Right kidney (tissue), 1 donor: ENCODE data around the gene POLR2L.

Experiments
- DNase-seq: peaks from one replicate; pipeline ENCODE4 v3.0.0-alpha.2; 2016

The POLR2L gene

DNA sequence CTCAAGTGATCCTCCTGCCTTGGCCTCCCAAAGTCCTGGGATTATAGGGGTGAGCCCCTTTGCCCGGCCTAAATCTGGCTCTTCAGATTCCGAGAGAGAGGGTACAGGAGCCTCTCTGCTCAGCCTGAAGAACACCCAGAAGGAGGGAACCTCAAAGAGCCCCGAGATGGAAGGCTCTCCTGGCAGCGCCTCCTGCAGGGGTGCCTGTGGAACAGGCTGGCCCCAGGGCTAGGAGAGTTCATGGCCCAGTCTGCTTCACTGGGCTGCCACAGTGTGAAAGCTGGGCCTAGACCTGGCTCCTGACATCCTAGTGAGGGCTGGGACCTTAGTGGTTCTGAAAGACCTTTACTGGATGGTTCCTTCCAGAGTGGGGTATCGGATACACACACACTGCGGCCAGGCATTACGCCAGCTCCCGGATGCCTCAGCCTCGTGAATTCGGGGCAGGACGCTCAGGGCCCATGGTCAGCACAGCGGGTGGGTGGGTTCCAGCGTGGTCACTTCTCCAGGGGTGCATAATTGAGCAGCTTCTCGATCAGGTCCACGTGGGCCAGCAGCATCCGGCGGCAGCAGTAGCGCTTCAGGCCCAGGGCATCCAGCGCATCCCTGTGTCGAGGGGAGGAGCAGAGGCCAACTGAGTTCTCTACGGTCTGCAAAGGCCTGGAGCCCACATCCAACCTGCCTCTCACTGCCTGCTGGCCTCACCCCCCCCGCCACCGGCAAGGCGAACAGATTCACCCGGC is 2.3 kb downstream of the POLR2L start:
- DNase-seq: no peak

DNA sequence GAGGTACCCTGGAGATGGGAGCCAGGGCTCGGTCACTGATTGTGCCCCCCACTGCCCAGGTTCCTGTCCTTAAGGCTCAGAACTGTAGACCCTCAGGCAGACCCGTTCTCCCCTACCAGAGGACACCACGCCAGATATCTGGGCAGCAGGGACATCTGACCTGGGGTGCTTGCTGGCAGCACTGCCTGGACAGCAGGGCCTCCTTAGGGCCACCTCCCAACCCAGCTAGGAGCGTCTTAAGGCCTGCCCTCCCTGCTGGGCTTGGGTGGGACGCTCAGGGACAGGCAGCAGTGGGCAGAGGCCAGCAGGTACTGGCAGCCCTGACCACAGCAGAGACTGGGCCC is 3.1 kb downstream of the POLR2L start:
- DNase-seq: no peak

DNA sequence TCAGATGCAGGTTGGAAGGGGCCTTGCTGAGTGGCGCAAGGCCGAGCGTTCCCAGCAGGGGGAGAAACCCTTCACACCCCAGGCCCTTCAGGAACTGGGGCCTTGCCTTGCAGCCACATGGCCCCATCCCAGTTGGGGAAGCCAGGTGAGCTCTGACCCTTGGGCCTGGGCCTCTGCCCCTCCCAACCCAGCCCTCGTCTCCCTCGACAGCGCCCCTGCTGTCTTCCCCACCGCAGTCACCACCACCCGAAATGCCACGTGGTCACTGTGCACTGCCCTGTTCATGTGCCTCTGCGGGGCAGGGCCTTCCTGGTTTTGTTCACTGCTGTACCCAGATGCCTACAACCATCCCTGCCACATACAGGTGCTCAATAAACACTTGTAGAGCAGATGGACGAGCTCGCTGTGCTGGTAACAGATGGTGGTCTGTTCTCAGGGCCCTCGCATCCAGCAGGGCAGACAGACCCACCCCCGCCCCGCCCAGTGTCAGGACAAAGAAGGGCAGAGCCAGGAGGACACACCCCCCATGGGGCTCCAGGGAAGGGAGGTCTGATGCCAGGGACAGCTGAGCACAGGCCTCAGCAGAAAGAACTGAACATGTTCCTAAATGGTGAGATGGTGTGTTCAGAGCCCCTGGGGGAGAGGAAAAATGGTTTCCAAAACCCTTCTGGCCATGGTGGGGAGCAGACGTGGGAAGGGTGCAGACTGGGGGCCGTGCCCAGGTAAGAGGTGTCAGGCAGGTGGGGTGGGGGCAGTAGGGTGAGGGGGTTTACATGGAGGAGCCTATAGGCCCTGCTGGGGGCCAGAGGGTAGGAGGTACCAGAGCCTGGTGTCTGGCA is 3.7 kb downstream of the POLR2L start:
- no peak for DNase-seq

DNA sequence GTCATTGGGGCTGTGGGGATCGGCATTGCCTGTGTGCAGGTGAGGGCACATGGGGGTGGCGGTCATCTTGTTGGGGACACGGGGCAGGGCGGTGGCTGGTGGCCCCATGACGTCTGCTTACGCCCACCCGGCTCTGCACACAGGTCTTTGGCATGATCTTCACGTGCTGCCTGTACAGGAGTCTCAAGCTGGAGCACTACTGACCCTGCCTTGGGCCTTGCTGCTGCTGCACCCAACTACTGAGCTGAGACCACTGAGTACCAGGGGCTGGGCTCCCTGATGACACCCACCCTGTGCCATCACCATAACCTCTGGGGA is 4.4 kb downstream of the POLR2L start:
- no peak for DNase-seq

DNA sequence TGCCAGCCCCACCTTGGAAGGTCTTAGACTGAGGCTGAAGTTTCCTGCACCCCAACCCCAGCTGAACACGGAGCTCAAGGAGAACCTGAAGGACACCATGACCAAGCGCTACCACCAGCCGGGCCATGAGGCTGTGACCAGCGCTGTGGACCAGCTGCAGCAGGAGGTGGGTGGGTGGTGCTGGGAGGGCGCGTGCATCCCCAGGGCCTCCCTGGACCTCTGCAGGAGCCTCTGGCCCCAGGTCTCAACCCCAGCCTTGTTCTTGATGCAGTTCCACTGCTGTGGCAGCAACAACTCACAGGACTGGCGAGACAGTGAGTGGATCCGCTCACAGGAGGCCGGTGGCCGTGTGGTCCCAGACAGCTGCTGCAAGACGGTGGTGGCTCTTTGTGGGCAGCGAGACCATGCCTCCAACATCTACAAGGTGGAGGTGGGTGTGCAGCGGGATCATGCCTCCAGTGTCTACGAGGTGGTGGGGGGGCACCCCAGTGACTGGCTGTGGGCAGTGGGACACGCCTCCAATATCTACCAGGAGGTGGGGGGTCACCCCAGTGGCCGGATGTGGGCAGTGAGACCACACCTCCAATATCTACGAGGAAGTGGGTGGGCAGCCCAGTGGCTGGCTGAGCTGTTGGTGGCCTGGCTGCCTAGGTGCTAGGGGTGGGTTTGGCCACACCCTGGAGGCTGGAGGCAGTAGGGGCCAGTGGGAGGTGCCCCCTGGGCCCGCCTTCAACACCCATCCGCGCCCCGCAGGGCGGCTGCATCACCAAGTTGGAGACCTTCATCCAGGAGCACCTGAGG is 4.9 kb downstream of the POLR2L start:
- no peak for DNase-seq

DNA sequence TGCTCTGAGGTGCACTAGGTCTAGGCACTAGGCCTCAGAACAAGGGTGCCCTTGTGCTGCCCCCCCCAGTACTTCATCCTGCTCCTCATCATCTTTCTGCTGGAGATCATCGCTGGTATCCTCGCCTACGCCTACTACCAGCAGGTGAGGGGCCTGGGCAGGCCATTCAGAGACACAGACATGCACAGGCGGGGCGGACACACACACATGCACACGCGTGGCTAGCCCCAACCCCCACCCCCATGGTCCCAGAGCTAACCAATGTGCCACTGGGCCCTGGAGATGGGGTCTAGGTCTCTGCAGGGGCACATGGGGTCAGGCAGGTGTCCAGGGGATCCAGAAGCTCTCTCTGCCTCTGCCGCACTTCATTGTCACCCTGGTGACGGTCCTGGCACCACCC is 5.6 kb downstream of the POLR2L start:
- no peak for DNase-seq

DNA sequence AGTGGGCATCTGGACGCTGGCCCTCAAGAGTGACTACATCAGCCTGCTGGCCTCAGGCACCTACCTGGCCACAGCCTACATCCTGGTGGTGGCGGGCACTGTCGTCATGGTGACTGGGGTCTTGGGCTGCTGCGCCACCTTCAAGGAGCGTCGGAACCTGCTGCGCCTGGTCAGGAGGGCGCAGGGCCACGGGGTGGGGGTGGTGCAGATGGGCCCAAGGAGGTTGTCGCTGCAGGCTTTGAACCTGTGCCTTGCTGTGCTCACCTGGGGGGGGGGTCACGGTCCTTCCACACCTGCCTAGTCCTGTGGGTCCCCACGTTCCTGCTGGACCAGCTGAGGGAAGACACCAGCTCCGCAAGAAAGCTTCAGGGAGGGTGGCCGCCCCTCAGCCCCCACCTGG is 6.1 kb downstream of the POLR2L start:
- no peak for DNase-seq

DNA sequence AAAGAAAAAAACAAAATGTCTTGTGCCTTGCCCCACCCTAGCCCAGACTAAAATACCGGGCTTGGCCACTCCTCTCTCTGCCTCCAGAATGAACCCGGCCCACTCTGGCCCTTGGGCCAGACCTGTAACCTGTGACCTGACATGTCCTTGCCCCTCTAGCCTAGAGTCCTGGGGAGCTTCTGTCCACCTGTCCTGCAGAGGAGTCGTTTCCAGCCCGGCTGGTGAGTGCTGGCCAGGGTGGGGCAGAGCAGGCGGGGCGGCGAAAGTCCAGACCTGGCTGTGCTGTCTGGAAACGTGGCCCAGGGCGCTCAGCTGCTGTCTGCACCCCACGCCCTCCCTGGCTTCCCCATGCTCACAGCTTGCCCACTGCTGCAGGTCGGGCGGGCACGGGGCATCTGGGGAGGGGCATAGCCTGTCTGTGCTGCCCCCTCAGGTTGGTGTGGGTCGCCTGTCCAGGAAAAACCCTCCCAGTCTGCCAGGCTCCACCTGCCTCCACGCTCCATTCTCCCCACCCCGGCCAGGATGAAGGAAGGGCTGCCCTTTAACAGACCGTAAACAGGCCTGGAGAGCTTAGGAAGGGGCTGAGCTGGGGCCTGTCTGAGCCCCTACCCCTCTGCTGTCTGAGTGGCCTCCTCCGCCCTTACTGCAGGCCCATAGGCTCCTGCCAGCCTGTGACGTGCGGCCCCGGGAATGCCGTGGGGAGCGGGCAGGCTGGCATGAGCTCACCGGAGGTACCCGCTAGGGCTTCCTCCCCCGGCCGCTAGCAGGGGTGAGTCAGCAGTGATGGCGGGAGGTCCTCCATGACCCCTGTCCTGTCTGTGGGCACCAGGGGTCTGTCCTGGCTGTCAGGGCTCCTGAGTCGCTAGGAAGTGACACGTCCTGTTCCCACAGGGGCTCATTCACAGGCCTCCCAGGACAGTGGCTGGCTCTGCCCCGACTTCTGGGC is 7.7 kb downstream of the POLR2L start:
- peak; percentile 67 for DNase-seq

DNA sequence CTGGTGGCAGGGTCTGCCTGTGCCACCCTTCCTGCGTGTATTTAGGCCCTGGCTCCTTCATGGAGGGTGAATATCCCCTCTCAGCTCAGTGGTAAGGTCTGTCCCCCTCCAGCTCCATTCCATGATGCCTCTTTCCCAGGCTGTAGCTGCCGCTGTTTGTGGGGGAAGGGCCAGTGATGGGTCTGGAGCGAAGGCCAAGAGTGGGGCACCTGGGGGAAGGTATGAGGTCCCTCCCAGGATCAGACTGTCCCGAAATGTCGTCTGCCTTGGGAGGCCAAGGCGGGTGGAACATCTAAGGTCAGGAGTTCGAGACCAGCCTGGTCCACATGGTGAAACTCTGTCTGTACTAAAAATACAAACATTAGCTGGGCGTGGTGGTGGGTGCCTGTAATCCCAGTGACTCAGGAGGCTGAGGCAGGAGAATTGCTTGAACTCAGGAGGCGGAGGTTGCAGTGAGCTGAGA is 8.4 kb downstream of the POLR2L start:
- DNase-seq: no peak

DNA sequence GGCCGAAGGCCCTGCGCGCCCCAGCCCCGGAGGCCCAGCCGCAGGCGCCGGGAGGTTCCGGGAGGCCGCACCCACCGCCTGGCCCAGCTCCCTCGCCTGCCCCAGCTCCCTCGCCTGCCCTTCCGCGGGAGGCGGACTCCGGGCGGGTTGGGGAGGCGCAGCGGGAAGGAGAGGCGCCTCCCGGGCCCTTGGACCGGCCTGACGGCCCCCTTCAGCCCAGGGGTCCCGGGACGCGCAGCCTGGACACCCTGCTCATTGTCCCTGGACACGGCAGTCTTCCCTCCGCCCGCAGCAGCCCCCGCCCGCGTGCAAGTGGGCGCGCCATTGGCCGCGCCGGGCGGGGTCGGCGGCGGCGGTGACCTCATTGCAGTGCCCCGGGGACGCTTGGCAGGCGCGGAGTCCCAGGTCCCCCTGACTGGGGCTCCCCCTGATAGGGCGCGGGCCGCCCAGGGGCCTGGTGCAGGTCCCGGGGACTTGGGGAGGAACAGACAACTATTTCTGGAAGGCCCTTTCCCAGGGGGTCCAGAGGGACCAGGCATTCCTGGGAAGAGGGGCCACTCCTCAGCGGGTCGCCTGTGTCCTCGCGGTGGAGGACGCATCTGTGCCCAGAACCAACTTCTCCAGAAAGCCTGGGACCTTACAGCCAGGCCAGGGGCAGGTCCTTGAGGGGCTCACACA is 9.1 kb downstream of the POLR2L start:
- DNase-seq: peak; percentile 82

DNA sequence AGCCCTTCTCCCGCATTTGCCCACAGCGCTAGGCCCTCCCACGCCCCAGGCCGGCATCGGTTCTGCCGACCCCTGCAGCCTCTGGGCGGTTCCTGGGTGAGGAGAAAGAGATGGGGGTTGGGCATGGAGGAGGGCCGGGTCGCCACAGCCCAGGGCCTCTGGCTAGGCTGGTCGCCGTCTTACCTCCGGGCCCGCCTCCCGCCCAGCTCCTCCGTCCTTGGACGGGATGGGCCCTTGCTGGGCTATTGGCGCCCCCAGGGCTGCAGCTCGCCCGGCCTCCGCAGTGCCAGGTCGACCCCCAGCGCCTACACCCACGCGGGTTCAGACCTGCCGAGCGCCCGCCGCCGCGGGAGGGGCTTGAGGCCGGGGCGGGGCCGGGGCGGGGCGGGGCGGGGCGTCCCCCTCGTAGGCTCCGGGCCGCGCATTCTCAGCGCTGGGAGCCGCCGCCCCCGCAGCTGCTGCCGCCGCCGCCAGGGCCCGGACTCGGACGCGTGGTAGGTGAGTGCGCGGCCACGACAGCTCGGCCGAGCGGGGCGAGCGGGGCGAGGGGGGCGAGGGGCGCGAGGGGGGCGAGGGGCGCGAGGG is 9.7 kb downstream of the POLR2L start, which contains the start of gene CD151:
Gene CD151, plus strand, starts transcription at position 424 of the 585 bp plus-strand sequence. CDS start 3,118 bp downstream, outside the sequence.
- peak; percentile 85 for DNase-seq

DNA sequence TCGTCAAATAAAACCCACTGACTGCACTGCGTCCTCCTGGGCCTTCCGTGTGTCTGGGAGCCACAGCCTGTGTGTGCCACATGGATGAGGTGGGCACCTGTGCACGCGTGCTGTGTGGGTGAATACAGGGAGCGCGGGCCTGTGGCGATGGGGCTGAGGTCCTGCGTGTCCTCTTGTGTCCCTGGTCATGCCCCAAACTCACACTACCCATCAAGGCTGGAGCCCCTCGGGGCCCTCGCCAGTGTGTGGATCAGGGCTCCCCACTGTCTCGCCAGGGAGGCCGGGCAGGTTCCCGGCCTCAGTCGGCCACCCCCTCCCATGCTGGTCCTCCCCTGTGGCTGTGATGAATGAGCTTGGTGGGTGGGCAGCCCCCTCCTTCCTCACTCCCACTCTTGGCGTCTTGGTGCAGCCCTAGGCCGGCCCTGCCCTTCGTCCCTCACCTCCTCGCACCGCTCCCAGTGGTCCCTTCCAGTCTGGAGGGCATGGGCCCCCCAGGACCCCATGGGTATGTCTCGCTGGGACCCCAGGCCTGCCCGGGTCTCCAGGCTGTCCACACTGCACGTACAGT is 10.3 kb downstream of the POLR2L start:
- no peak for DNase-seq

DNA sequence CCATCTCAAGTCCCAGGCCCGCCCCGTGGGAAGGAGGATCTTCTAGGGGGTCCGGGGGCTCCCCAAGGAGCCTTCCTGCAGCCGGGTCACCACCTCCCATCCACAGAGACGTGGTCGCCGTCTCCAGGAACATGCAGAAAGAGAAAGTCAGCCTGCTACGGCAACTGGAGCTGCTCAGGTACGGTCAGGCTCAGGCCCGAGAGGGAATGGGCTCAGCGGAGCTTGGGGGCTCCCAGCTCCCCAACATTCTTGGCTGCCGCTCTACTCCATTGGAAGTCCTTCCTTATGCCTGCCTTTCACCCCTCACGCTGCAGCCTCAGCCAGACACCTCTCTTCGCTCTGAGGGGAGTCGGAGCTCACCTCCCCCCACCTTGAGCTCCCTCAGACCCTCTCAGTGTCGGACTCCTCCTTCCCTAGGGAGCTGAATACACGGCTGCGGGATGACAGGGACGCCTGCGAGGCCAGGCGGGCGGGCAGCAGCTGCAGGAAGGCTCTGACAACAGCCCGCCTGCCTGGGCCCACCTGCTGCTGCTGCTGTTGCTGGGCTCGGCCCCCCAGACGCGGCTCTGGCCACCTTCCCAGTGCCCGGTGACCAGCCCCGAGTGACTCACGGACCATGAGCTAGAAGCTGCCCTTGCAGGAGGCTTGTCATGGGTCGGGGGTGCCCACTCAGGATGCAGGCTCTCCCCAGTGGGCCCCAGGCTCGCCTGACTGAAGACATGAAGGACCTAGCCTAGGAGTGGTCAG is 11.0 kb downstream of the POLR2L start:
- DNase-seq: no peak

DNA sequence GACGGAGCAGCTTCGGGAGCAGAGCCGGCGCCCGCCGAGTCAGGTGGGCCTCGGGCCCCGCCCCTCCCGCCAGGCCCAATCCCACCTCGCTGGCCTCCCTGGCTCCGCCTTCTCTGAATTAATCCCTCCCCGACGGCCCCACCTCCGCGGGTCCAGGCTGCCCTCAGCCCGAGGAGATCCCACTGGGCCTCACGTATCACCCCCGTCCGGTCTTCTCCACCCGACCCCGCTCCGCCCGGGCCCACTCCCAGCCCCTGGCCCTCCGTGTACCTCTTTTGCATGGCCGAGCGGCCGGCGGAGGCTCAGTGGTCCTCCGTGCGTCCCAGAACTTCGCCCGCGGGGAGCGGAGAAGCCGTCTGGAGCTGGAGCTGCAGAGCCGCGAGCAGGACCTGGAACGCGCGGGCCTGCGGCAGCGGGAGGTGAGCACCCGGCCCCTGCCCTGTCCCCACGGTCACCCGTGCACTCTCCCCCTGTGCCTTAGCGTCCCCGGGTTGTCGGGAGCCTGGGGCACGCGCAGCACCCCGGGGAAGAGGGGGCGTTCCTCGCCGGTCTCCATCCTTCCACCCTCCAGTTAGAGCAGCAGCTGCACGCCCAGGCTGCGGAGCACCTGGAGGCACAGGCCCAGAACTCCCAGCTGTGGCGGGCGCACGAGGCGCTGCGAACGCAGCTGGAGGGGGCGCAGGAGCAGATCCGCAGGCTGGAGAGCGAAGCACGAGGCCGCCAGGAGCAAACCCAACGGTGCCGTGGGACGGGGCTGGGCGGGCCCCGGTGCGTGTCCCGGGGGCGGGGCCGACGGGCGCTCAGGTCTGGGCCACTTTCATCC is 11.8 kb downstream of the POLR2L start:
- DNase-seq: peak; percentile 83

DNA sequence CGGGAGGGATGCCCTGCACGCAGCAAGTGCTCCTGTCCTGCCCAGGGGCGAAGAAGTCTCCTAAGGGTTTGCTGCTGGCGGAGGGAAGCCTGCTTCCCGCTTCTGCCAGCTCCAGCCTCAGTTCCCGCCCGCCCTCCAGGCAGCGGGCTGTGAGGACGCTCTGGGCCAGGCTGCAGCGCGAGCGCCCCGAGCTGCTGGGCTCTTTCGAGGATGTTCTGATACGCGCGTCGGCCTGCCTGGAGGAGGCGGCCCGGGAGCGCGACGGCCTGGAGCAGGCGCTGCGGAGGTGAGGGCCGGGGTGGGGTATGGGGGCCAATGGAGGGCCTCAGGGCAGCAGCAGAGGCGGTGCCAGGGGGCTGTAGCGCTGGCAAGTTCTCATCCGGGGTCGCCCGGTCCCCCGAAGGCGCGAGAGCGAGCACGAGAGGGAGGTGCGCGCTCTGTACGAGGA is 12.5 kb downstream of the POLR2L start:
- DNase-seq: no peak

DNA sequence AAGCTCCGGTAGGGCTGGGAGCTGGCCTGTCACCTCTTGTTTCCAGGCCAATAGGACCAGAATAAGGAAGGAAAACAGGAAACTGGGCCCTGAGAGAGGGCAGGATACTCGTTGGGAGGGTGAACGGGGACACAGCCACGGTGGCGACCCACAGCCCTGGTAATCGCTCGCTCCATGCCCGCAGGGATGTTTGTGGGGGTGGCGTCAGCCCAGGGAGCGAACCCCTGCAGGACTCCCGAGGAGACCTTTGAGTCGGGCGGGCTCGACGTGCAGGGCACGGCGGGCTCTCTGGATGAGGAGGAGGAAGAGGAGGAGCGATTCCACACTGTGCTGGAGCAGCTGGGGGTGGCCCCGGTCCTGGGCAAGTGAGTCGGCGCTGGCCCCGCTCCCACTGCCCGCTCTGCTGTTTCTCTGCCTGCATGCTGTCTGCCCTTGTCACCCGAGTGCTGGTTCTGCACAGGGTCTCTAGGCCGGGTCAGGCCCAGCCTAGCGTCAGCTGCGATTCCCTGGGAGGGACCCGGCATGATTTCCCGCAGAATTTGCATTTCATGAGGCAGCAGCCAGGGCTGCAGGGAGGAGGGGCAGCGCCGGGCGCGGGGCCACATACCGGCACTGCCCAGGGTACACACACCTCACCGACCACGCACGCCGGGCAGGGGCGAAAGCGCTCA is 13.0 kb downstream of the POLR2L start:
- peak; percentile 67 for DNase-seq

DNA sequence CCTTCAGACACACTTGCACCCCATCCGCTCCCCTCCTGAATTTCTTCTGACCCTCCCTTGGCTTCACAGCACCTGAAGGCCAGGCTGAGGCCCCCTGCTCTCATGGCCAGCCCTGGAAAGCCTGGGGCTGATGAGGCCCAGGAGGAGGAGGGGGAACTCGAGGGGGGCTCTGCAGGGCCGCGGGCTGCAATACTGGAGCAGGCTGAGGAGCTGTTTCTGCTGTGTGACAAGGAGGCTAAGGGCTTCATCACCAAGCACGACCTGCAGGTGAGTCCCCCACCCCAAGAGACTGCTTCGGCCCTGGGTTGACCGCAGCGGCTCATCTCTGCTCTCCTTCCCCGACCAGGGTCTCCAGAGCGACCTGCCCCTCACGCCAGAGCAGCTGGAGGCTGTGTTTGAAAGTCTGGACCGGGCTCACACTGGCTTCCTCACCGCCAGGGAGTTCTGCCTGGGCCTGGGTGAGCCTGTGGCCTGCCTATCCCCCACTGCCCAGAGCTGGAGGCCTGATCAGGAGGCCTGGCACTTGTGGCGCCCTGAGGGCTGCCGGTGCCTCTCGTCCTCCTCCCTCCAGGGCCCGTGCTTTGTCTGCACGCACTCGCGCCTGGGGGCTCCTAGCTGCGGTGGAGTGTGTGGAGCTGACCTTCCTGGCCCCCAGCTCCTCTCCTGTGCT is 13.7 kb downstream of the POLR2L start:
- DNase-seq: peak; percentile 51

DNA sequence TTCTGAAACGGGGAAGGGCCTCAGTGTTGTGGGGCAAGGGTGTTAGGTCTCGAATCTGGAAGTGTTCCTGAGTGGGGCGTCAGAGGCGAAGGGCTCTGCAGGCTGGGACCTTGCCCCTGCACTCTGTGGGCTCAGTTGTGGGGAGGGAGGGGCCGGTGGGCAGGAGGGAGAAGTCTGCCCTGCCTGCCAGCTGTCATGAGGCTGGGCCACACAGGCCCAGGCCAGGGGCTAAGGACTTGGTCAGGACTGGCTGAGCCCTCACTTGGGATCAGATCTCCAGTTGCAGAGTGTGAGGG is 14.5 kb downstream of the POLR2L start, which contains the start of gene CRACR2B:
Gene CRACR2B, plus strand, starts transcription at position 23 of the 296 bp plus-strand sequence. CDS start 689 bp downstream, outside the sequence.
- DNase-seq: no peak
